Choroid plexus epithelial cell (primary cell): ENCODE data around the gene CHD9NB.

ENCODE experiments used
- DNase-seq: peaks from one replicate; pipeline ENCODE4 v3.0.0-alpha.2; 2010; ENCODE audit warnings: low read depth
- H3K4me3 ChIP-seq: 2 replicates; pipeline ENCODE4 v1.5.1; 2011; ENCODE audit warnings: low read depth, mild to moderate bottlenecking, control low read depth, low read length, moderate library complexity
- CTCF ChIP-seq: conservative IDR thresholded peaks from 2 replicates; pipeline ENCODE4 v1.5.1; 2011; ENCODE audit warnings: low read depth, mild to moderate bottlenecking, control low read depth, inconsistent platforms, low read length, moderate library complexity

CHD9NB gene

GRCh38 chr16:53089434-53090285 lies 37.0 kb upstream of the CHD9NB start:
- DNase-seq = peak; percentile 30
- TF ChIP-seq CTCF = no peak
- H3K4me3 ChIP-seq = no peak overlapping the region

- DNase-seq = peak; percentile 37
- no peak overlapping the region for H3K4me3 ChIP-seq
- TF ChIP-seq CTCF = no peak
Measured at GRCh38 chr16:53087101-53087500, 34.4 kb upstream of the CHD9NB start.

- no peak for TF ChIP-seq CTCF
- DNase-seq = peak; percentile 28
- H3K4me3 ChIP-seq = no peak overlapping the region
Measured at GRCh38 chr16:53085931-53086421, 33.3 kb upstream of the CHD9NB start.

GRCh38 chr16:53085369-53085843 lies 32.7 kb upstream of the CHD9NB start:
- DNase-seq = no peak
- TF ChIP-seq CTCF = no peak
- H3K4me3 ChIP-seq = no peak overlapping the region

- H3K4me3 ChIP-seq = no peak overlapping the region
- no peak for TF ChIP-seq CTCF
- DNase-seq = no peak
Measured at GRCh38 chr16:53084746-53085334, 32.1 kb upstream of the CHD9NB start.

- TF ChIP-seq CTCF = no peak
- H3K4me3 ChIP-seq = no peak overlapping the region
- no peak for DNase-seq
Measured at GRCh38 chr16:53084141-53084541, 31.4 kb upstream of the CHD9NB start.

GRCh38 chr16:53083119-53083518 lies 30.4 kb upstream of the CHD9NB start:
- peak; percentile 30 for DNase-seq
- TF ChIP-seq CTCF = no peak
- H3K4me3 ChIP-seq = no peak overlapping the region
